GM21737 (cell line): ENCODE measurements around the gene ILDR2.
"Not testable (repeated sequence)": the region's sequence is repeated elsewhere in the genome, so short reads cannot be mapped to it uniquely, and the experiment has no call there.

Source experiments
- ATAC-seq: cut with Tn5 transposase; IDR thresholded peaks from one replicate; pipeline ENCODE4 v1.9.1; 2021; ENCODE audit warnings: mild to moderate bottlenecking, moderate library complexity; ENCODE audit not compliant: unreplicated experiment

The ILDR2 gene

DNA sequence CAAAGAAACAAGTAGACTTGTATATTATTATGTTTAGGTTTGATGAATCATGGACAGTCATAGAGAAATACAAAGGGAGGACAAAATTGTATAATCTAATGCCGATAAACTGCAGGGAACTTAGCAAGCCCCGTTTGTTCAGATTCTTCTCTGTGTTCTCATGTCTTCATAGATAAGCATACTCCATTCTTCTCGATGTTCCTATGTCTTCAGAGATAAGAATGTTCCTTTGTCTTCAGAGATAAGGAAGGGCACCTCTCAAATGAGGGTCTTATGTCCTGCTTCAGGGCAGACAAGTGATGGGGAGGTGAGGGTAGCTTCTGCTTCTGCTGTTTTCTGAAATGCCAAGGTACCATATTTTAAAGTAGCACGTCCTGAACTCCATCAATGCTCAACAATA is 79.6 kb downstream of the ILDR2 start:
- no peak for ATAC-seq

DNA sequence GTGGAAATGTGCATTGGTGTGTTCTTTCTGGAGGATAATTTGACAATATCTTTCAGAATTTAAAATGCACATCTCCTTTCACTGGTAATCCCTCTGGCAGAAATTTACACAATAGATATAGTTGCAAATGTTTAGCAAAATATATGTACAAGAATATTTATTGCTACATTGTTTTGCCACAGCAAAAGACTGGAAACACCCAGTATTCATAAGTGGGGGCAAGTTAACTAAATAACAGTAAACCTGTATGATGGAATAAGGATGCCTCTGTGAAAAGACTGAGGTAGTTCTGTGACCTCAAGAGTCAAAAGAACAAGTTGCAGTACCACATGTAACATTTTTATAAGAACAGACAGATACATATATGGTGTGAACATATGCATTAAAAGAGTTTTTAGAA is 85.6 kb downstream of the ILDR2 start:
- no peak for ATAC-seq

DNA sequence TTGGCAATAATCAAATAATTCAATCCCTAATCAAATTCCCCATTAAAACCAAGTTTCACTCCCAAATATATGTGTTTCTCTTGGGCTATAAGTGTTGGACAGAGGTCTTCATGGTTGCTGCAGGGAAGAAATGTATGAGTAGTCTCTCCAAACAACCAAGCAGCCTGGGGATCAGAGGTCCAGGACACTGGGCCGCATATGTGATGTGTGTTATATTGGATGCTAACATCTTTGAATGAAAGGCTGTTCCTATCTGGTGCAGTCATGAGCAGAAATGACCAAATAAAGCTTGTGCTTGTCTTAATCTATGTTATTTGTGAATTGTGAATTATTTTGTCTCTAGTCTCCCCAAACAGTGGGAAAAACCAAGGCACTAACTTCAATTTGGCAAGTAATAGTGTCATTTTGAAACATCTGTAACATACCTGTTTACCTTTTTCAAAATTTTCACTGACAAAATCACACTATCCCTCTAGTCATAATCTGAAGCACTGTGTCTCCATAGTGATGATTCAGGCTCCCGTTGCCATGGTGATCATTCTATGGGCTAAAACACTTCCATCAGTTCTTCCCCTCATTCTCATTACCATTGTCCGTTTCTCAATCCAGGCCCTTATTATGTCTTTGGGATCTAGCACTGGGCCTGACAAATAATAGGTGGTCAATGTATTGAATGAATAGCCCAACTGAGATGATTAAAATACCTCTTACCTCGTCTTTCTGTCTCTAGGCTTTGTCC is 86.8 kb downstream of the ILDR2 start:
- ATAC-seq: no peak

DNA sequence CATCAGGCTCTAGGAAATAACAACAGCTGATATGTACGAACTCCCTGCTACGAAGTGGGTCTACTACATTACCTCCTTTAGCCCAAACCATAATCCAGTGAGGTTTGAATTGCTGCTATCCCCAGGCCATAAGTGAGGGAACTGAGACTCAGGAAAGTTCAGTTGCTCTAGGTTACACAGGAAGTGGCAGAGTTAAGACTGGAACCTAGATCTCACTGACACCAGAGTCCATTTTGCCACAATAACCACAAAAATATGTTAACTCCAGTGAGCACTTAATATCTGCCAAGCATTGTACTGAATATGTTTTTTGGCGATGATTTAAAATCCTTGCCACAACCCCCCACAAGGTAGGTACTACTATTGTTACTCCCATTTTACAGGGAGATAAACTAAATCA is 90.4 kb downstream of the ILDR2 start:
- ATAC-seq: no peak

DNA sequence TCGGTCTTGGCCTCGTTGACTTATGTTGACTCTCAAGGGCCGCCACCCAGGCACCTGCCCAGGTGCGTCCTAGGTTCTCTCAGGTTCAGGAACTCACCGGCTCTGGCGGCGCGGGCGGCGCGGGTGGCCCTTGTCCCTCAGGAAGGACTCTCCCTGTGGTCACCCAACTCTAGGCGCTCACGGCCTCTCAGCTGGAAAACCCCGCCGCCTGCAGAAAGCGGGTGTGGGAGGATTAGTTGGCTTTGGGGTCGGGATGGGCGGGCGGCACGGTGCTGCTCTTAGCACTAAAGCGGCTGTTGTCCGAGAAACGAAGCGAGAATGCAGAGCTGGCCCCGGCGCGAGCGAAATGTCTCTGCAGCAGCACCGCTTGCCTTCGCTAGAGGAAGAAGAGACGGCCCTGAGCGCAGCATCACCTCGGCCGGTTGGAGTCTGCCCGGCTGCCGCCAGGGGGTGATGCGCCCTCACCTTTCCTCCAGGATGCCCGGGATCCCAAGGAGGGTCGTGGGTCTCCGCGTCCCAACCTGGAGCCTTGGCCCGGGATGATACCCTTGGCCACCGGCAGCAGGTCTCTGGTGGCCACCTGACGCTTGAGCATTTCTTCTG is 91.2 kb downstream of the ILDR2 start:
- no peak for ATAC-seq

DNA sequence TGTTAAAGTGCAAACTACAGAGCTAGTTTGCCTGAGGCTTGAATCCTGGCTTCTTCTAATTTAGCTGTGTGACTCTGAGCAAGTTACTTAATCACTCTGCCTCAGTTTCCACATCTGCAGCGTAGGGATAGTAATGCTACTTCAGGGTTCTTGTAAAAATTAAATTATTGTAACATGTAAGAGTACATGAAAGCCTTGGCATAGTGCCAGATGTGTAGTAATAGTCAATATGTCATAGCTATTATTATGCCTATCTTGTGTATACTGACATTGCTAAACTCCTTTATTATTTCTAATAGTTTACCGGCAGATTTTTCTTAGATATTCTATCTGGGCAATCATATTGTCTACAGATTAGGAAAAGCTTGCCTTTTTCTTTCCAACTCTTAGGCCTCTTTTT is 92.4 kb downstream of the ILDR2 start:
- ATAC-seq: no peak

DNA sequence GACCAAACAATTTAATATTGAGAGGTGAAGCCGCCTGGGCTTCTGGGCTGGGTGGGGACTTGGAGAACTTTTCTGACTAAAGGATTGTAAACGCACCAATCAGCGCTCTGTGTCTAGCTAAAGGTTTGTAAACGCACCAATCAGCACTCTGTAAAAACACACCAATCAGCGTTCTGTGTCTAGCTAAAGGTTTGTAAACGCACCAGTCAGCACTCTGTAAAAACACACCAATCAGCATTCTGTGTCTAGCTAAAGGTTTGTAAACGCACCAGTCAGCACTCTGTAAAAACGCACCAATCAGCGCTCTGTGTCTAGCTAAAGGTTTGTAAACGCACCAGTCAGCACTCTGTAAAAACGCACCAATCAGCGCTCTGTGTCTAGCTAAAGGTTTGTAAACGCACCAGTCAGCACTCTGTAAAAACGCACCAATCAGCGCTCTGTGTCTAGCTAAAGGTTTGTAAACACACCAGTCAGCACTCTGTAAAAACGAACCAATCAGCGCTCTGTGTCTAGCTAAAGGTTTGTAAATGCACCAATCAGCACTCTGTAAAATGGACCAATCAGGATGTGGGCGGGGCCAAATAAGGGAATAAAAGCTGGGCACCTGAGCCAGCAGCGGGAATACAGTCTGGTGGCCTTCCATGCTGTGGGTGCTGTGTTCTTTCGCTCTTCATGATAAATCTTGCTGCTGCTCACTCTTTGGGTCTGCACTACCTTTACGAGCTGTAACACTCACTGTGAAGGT is 97.0 kb downstream of the ILDR2 start:
- not testable (repeated sequence) for ATAC-seq

DNA sequence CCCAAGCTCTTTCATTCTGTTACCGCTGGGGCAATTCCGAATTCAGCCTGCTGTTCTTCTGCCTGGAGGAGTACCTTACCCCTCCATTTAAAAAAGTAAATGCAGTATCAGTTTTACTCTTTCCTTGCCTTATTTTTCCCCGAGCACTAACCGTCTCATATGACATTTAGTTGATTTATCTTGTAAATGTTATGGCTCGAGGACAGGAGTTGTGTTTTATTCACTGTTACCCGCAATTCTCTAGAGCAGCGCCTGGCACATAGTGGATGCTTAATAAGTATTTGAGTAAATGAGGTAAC is 98.9 kb downstream of the ILDR2 start:
- peak; percentile 4 for ATAC-seq

DNA sequence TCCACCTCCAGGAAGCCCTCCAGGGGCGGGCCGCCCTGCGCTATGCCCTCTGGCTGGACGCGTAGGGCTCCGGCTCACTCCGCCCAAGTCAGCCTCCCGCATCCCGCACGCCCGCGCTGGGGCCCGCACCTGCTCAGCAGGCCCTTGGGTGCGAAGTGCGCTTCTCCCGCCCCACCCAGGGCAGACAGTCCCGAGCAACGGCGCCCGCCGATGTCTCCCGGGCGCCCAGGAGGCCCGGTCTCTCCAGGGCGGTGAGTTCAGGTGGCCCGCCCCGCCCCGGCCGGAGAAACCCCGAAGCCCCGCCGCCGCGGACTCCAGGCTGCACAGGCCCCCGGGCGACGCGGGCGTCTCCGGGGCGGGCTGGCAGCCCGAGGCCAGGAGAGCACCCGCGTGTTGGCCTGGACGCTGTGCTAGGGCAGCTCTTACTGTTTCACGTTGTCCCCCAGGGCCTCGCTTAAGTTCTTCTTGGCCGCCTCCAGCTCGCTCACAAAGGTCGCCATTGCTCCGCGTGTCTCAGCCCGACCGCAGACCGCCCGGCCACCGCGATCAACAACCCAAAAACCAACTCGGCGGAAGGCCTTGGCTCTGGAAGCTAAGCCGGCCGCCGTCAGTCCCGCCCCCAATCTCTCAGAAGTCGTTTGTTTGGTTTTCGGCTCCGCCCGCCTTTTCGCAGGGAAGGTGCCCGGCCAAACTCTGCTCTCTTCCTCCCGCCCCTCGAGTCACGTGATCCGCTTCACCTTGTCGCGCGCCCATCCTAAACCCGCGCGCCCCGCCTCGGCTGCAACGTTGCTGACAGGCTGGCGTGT is 99.4 kb downstream of the ILDR2 start, which contains the start of gene TADA1:
Gene TADA1, minus strand, starts transcription at position 531 of the 806 bp plus-strand sequence. Its CDS starts 31 bp downstream, at position 500.
- ATAC-seq: peak; percentile 90

DNA sequence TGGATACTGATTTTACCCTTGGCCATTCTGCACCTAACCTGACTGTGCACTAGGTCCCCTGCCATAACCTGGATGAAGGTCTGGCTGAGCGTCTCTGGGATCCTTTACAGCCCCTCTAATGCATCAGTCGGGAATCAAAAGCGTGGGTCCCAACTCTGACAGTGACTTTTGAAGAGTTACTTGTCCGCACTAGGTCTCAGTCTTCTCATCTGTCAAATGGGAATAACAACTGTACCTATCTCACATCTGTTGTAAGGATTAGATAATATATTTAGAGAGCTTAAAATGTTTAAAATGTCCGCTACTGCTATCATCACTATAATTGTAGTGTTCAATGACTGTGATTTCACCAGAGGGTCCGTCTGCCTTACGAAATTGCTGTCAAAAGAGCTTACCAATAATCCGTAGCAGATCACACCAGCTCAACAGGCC is 100.0 kb downstream of the ILDR2 start:
- ATAC-seq: no peak

DNA sequence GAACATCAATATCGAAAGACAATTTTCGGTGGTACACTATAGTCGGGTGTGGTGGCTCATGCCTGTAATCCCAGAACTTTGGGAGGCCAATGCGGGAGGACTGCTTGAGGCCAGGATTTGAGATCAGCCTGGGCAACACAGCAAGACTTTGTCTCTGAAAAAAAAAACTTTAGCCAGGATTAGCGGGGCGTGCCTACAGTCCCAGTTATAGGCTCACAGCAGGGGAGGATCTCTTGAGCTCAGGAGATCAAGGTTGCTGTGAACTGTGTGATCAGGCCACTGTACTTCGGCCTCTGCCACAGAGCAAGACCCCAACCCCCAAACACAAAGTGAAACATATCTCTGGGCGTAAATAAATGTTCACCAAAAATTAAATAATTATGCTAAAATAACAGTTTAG is 100.9 kb downstream of the ILDR2 start:
- ATAC-seq: no peak

DNA sequence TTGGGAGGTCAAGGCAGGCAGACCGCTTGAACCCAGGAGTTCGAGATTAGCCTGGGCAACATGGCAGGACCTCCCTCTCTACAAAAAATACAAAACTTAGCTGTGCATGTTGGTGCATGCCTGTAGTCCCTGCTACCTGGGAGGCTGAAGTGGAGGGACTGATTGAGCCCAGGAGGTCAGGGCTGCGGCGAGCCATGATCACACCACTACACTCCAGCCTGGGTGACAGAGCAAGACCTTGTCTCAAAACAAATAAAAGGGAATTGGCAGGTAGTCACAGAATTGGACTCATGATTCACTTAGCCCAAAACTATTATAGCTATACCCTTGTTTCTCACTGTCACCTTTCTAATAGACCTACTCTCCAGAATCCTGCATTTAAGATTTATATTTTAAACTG is 104.8 kb downstream of the ILDR2 start:
- ATAC-seq: no peak

DNA sequence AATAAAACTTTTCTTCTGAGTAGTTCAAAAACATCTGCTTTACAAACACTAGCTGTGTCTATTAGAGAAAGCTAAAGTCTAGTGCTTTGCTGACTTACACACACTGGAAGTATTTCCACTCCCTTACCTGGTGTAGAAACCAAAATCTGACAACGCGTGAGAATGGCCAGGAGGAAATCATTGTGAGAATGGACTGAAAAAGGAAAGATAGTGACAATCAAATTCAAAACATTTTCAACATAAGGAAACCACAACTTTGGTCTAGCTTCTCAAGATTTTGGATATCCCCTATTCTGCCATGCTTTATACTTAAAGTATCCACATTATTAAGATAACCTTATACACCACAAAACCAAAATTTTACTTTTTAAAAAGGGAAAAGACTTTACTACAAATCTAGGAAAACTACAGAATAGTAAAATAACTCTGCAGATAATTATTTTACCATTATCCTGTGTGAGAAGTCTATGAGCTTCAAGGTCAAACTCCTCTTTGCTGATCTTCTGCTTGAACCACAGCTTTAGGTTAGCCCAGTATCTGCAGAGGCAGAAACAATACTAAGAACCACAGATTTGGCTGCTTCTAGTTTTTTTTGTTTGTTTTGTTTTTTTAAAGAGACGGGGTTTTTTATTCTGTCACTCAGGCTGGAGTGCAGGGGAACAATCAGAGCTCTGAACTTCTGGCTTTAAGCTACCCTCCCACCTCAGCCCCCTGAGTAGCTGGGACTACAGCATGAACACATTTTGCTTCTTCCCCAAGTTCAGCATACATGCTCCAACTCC is 105.8 kb downstream of the ILDR2 start:
- ATAC-seq: no peak

DNA sequence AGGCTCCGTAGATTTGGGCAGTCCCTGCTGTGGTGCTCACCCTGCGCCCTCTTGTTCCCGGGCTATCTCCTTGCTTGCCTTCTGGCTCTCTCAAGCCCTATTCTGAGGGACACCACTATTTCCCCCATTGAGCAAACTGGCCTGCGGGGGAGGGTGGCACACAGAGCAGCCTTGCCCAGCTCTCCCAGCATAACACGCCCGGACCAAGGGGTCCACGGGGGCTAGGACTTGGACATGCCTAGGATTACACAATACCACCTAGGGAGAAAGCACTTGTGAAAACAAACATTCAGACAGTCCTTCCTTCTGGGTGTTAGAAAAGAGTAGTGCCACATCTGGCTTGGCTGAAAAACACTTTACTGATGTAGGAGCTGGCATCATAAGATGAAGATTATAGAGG is 106.7 kb downstream of the ILDR2 start:
- ATAC-seq: no peak

DNA sequence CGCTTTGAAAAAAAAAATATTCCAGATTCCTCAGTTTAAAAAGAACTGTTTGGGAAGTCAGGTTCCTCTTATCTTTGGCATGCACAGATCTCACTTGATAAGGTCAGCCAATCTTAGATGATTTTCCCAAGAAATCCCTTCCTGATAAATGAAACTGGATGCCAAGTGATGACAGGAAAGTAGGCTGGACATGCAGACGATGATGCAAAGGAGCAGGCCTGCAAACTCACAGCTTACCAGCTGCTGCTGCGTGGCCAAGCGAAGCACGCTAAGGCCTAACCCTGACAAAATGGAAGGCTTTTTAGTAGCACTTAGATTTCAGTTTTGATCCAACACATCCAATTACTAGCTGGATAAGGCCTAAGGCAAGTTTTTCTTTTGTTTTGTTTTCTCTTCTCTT is 109.4 kb downstream of the ILDR2 start:
- no peak for ATAC-seq

DNA sequence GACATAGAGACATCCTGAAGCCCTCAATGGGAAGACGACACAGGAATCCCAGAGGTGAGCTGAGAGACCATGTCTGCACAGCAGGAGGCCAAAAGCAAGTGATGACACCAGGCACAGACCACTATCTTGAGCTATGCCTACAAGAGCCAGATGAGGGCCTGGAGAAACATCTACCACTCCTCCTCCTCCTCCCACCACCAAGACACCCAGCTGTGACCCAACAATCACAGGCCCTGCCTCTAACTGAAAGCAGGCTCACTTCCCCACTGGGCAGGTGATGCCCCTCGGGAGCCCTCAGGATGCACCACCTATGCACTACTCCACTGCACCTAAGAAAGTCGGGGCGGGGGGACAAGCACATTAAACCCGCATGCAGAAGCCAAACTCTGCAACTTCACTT is 115.7 kb downstream of the ILDR2 start:
- ATAC-seq: no peak

DNA sequence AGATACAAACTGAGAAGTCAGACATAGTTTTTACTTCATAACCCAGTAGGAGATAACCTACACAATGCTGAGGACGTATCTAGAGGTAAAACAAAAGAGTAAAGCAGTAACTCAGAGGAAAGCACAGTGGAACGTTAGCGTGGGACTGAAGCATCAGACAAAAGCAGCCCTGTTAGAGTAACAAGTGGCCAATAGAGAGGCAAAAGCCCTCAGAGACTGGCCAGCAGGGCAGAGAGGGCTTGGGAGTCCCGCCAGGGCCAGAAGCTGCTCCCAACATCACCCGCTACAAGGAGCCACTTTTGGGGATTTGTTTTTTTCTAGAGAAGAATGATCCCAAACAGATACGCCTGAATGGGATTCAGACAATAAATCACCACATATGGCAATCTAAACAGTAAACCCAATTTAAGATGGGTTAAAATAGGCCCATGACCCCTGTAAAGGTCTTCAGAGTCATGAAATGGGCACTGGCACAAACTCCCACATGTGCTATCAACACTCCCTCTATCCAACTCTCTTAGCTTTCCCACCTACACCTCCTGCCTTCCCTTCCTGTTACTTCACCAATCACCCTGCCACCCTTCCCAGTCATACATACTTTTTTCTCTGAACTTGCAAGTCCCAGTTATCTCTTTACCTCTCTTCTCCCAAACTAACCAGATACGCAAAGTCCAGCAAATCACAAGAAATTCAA is 116.5 kb downstream of the ILDR2 start:
- ATAC-seq: no peak
